SK-N-SH treated with all-trans-retinoic acid at 6 μM for 48 hours (cell line): ENCODE measurements around the gene SPATA6L.
A peak's percentile ranks its signal among the peaks of the same experiment; 100 is the strongest.

Experiments used
- ATAC-seq: fragments of 200-7000 bp; cut with Tn5 transposase; 3 replicates; pipeline ENCODE4 v1.9.1; 2020; ENCODE audit warnings: mild to moderate bottlenecking, moderate library complexity
- ARNTL ChIP-seq: fragments of 450-650 bp; formaldehyde crosslinking; IDR thresholded peaks from 2 replicates; pipeline ENCODE4 v1.5.0; 2020; ENCODE audit warnings: low read depth, mild to moderate bottlenecking, moderate library complexity, borderline replicate concordance
- BACH2 ChIP-seq: fragments of 250-450 bp; sonication (Bioruptor Pico); IDR thresholded peaks from 2 replicates; pipeline ENCODE4 v1.9.0; 2021; ENCODE audit warnings: mild to moderate bottlenecking, borderline replicate concordance
- CREB5 ChIP-seq: fragments of 250-450 bp; sonication (Bioruptor Pico); IDR thresholded peaks from 2 replicates; pipeline ENCODE4 v1.5.1; 2020; ENCODE audit warnings: low read depth, mild to moderate bottlenecking, moderate library complexity
- ISL1 ChIP-seq: fragments of 250-450 bp; sonication (Bioruptor Pico); IDR thresholded peaks from 2 replicates; pipeline ENCODE4 v2.1.2; 2022; ENCODE audit warnings: mild to moderate bottlenecking, moderate library complexity
- POU6F1 ChIP-seq: fragments of 250-450 bp; sonication (Bioruptor Pico); IDR thresholded peaks from 2 replicates; pipeline ENCODE4 v1.8.0; 2021; ENCODE audit warnings: low read depth, mild to moderate bottlenecking, moderate library complexity, borderline replicate concordance
- PPARA ChIP-seq: fragments of 250-450 bp; sonication (Bioruptor Pico); IDR thresholded peaks from 2 replicates; pipeline ENCODE4 v1.5.0; 2020; ENCODE audit warnings: mild to moderate bottlenecking, borderline replicate concordance
- RARB ChIP-seq: fragments of 250-450 bp; sonication (Bioruptor Pico); IDR thresholded peaks from 2 replicates; pipeline ENCODE4 v1.8.0; 2021; ENCODE audit warnings: mild to moderate bottlenecking, moderate library complexity
- SNAI2 ChIP-seq: fragments of 250-450 bp; sonication (Bioruptor Pico); IDR thresholded peaks from 2 replicates; pipeline ENCODE4 v1.5.0; 2020; ENCODE audit warnings: mild to moderate bottlenecking, moderate library complexity
- TOX ChIP-seq: fragments of 250-450 bp; sonication (Bioruptor Pico); IDR thresholded peaks from 2 replicates; pipeline ENCODE4 v1.8.0; 2021; ENCODE audit warnings: mild to moderate bottlenecking, moderate library complexity, borderline replicate concordance
- ZC3H10 ChIP-seq: fragments of 250-450 bp; sonication (Bioruptor Pico); IDR thresholded peaks from 2 replicates; pipeline ENCODE4 v1.5.1; 2021; ENCODE audit warnings: mild to moderate bottlenecking, moderate library complexity
- ZFP30 ChIP-seq: fragments of 450-650 bp; formaldehyde crosslinking; IDR thresholded peaks from 2 replicates; pipeline ENCODE4 v1.5.0; 2022; ENCODE audit warnings: mild to moderate bottlenecking, moderate library complexity
- ZNF565 ChIP-seq: fragments of 450-650 bp; formaldehyde crosslinking; conservative IDR thresholded peaks from 2 replicates; pipeline ENCODE4 v1.5.0; 2020; ENCODE audit warnings: low read depth, mild to moderate bottlenecking, moderate library complexity
- ZNF70 ChIP-seq: fragments of 450-650 bp; formaldehyde crosslinking; IDR thresholded peaks from 2 replicates; pipeline ENCODE4 v1.5.0; 2020; ENCODE audit warnings: mild to moderate bottlenecking, moderate library complexity
- ZNF8 ChIP-seq: fragments of 450-650 bp; formaldehyde crosslinking; IDR thresholded peaks from 2 replicates; pipeline ENCODE4 v1.5.0; 2020; ENCODE audit warnings: mild to moderate bottlenecking, moderate library complexity
- TF ChIP-seq, protein P1 (sequence below): fragments of 250-450 bp; sonication (Bioruptor Pico); IDR thresholded peaks from 2 replicates; pipeline ENCODE4 v1.8.0; 2020; ENCODE audit warnings: mild to moderate bottlenecking, moderate library complexity, borderline replicate concordance
- TF ChIP-seq, protein P2 (sequence below): fragments of 250-450 bp; sonication (Bioruptor Pico); IDR thresholded peaks from 2 replicates; pipeline ENCODE4 v1.5.0; 2020; ENCODE audit warnings: mild to moderate bottlenecking, moderate library complexity

Gene SPATA6L

GRCh38 chr9:4679268-4680172 lies 13.2 kb upstream of the SPATA6L start, which contains the start of gene CDC37L1:
TSS of gene CDC37L1 (plus strand) at chr9:4679569. CDS start at chr9:4679768, 199 bp downstream.
- peak; percentile 96 for ATAC-seq
- TF ChIP-seq POU6F1 (CRISPR knock-in tag), result 0 out of 2 replicates have a peak, but pooled peaks have one; percentile 25
- TF ChIP-seq ARNTL (CRISPR knock-in tag), result no peak

GRCh38 chr9:4678679-4679267 lies 12.5 kb upstream of the SPATA6L start:
- peak; percentile 36 for ATAC-seq

DNA sequence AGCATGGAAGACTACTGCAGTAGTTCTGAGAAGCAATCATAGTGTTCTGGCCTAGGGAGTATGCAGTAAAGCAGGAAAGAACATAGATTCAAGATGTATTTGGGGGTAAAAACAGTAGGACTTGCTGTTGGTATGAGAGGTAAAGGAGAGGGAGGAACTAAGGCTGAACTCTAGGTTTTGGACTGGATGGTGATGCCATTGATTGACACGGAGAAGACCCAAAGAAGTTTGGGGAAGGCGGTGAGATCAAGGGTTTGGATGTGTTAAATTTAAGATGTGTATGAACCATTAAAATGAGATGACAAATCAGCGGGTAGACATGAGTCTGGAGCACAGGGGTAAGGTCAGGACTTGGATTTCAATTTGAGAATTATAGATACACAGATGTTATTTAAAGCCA lies 11.1 kb upstream of the SPATA6L start:
- TF ChIP-seq ZNF8, result no peak
- no peak for ATAC-seq

More at GRCh38 chr9:4678679-4679267, 12.5 kb upstream of the SPATA6L start:
- TF ChIP-seq ZFP30 (CRISPR knock-in tag) (no peak), ARNTL (CRISPR knock-in tag) (no peak), SNAI2 (CRISPR knock-in tag) (no peak), POU6F1 (CRISPR knock-in tag) (no peak), PPARA (CRISPR knock-in tag) (no peak), RARB (CRISPR knock-in tag) (no peak), BACH2 (CRISPR knock-in tag) (no peak), ZC3H10 (CRISPR knock-in tag) (no peak)
- TF ChIP-seq, protein P1, sequence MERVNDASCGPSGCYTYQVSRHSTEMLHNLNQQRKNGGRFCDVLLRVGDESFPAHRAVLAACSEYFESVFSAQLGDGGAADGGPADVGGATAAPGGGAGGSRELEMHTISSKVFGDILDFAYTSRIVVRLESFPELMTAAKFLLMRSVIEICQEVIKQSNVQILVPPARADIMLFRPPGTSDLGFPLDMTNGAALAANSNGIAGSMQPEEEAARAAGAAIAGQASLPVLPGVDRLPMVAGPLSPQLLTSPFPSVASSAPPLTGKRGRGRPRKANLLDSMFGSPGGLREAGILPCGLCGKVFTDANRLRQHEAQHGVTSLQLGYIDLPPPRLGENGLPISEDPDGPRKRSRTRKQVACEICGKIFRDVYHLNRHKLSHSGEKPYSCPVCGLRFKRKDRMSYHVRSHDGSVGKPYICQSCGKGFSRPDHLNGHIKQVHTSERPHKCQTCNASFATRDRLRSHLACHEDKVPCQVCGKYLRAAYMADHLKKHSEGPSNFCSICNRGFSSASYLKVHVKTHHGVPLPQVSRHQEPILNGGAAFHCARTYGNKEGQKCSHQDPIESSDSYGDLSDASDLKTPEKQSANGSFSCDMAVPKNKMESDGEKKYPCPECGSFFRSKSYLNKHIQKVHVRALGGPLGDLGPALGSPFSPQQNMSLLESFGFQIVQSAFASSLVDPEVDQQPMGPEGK (CRISPR knock-in tag), result no peak

- ATAC-seq, result peak; percentile 6; the same call in 1 of the 3 replicates
- no peak for TF ChIP-seq ZNF70 (CRISPR knock-in tag)
- TF ChIP-seq, protein P2, sequence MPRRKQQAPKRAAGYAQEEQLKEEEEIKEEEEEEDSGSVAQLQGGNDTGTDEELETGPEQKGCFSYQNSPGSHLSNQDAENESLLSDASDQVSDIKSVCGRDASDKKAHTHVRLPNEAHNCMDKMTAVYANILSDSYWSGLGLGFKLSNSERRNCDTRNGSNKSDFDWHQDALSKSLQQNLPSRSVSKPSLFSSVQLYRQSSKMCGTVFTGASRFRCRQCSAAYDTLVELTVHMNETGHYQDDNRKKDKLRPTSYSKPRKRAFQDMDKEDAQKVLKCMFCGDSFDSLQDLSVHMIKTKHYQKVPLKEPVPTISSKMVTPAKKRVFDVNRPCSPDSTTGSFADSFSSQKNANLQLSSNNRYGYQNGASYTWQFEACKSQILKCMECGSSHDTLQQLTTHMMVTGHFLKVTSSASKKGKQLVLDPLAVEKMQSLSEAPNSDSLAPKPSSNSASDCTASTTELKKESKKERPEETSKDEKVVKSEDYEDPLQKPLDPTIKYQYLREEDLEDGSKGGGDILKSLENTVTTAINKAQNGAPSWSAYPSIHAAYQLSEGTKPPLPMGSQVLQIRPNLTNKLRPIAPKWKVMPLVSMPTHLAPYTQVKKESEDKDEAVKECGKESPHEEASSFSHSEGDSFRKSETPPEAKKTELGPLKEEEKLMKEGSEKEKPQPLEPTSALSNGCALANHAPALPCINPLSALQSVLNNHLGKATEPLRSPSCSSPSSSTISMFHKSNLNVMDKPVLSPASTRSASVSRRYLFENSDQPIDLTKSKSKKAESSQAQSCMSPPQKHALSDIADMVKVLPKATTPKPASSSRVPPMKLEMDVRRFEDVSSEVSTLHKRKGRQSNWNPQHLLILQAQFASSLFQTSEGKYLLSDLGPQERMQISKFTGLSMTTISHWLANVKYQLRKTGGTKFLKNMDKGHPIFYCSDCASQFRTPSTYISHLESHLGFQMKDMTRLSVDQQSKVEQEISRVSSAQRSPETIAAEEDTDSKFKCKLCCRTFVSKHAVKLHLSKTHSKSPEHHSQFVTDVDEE (CRISPR knock-in tag), result no peak
- TF ChIP-seq, all 23 proteins: peak for 0
These were observed 8.5 kb upstream of the SPATA6L start for GRCh38 chr9:4674783-4675182.

DNA sequence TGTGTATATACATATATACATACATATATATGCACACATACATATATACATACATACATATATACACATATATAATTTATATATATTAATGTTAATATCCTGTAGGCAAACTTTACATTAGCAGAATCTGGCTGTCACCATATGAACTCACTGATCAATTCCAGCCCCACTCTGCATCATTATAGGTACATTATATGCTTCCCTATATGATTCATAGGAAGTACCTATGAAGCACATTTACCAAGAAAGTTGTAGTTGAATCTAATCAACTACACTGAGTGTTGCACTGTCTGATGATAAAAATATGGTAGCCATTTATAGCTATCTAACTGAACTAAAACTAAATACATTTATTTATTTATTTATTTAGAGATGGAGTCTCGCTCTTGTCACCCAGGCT lies 5.5 kb upstream of the SPATA6L start:
- no peak for ATAC-seq
- TF ChIP-seq PPARA (CRISPR knock-in tag) (no peak), ARNTL (CRISPR knock-in tag) (no peak), ISL1 (no peak), ZNF565 (CRISPR knock-in tag) (no peak), SNAI2 (CRISPR knock-in tag) (no peak), CREB5 (no peak), ZNF70 (CRISPR knock-in tag) (no peak), TOX (no peak)
- TF ChIP-seq, protein P2 (CRISPR knock-in tag), result no peak
- TF ChIP-seq, protein P1 (CRISPR knock-in tag), result no peak
